Nucleus accumbens (tissue), 56 donors: ENCODE results near the gene MRPL47.

Source experiments
- DNase-seq, 56 donors: peaks; one replicate each; lab custom pipeline; 2025; lab: John Stamatoyannopoulos, UW

The MRPL47 gene

DNA sequence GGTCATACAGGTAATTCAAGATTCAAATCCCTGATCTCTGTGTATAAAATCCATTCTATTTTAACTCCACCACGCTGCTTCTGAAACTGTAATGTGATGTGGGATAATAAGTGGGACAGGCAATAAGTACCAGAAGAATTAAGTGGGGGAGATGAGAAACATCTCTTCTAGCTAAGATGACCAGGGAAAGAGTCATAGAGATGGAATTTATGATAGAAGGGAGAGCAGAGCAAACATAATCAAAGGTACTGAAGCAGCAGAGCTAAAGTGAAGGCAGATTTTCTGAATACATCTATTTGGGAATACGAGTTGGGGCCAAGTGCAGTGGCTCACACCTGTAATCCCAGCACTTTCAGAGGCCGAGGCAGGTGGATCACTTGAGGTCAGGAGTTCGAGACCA lies 4.9 kb downstream of the MRPL47 start:
- DNase-seq: no peak

DNA sequence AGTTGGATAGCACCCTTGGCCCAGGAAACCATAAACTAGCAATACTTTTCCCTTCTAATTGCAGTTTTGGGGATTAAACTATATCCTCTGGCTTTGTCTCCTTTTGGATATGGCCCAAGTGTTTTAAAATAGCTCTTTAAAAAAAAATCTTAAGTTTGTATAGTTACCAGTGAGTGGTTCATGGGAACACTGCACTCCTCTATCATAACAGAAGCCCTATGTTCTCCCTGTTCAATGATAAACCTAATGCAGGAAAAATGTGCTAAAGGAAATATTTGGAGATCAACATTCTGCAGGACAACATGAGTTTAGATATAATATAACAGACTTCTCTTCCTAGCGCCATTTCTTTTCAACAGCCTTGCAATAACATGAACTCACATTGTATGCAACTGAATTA lies 13.1 kb downstream of the MRPL47 start:
- DNase-seq: no peak

DNA sequence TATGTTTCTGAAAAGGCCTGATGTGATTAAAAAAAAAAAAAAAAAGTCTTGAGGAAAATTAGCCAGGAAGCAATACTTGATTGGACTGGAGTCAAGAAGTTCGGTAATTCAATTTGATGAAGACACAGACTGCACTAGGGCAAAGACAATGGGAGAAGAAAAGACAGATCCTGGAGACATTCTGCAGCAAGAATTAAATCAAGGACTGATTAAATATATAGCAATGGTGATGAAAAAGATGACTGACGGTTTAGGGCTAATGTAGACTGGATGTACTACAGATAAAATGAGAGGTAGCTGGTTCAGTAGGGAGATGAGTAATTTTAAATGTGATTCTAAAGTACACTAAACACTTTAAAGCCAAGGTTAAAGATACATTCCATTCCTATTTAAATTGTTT lies 13.8 kb downstream of the MRPL47 start:
- DNase-seq: no peak

DNA sequence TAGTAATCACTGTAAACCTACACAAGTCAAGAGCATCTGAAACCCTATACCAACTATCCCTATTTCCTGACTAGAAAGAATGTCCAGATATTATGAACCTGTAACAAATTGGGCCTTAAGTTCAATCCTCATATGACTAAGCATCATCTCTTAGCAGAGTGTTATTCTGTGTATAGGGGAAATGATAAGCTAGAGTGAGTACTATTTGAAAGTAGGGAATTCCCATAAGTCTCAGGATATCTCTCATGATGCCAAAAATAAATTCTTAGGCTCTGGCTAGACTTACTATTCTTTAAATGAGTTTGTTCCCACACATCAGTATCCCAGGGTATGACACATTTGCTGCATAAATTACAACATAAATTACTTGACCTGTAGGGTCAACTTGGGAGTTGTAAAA lies 15.3 kb downstream of the MRPL47 start:
- DNase-seq: no peak

DNA sequence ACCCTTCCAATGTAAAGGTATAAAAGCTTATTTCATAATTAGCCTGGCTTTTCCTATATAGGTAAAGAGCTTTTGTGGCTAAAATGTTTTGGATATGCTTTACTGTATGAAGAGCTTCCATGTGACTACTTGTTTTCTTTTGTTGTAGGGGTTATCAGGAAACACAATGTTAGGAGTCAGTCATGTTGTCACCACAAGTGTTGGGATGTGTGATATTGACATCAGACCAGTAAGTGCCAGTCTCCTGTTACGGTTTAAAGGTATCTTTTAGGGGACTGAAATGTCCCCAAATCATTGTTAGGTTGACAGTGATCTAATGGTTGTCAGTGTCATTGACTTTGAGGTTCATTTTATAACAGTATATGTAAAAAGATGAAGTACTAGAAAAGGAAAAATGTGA lies 23.4 kb downstream of the MRPL47 start:
- no peak for DNase-seq

DNA sequence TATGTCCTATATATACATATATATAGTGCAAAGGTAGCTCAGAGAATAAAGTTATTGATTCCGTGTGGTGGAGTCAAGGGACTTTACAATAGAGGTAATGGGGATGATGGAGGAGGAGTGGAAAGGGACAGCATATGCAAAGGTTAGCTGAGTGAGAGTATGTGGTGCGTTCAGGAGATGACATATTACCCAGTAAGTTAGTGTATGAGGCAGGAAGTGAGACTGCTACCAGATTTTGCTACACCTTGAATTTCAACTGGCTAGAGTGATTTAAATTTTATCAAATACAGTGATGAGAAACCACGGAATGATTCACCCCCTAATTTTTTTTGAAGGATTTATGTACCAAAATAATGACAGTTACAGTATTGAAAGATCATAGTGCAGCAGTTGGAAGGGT lies 38.9 kb downstream of the MRPL47 start:
- DNase-seq: no peak

DNA sequence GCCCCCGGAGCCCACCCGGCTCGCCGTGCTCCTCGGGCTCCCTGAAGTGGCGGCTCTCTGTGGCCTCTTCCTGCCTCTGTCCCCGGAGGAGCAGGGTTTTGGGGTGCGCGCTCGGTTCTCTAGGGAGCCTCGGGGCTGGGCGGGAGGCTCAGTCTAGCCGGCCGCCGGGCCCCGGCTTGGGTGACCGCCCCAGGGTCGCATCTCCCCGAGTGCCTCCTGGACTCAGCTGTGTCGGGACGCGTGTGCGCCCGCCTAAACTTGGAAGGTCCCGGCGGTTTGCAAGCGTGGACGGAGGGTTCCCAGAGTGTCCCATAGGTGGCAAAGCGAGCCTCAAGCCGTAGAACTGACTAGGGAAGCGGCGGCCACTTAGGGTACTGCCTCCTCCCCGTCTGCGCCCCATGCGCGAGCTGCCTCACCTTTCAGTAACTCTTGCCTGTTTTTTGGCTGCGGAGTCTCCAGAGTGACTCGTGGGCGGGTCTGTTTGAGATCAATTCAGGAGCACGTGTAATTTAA lies 41.1 kb downstream of the MRPL47 start:
- DNase-seq: peak in 32 of 56 donors; percentile 13 to 60 (median 34)

DNA sequence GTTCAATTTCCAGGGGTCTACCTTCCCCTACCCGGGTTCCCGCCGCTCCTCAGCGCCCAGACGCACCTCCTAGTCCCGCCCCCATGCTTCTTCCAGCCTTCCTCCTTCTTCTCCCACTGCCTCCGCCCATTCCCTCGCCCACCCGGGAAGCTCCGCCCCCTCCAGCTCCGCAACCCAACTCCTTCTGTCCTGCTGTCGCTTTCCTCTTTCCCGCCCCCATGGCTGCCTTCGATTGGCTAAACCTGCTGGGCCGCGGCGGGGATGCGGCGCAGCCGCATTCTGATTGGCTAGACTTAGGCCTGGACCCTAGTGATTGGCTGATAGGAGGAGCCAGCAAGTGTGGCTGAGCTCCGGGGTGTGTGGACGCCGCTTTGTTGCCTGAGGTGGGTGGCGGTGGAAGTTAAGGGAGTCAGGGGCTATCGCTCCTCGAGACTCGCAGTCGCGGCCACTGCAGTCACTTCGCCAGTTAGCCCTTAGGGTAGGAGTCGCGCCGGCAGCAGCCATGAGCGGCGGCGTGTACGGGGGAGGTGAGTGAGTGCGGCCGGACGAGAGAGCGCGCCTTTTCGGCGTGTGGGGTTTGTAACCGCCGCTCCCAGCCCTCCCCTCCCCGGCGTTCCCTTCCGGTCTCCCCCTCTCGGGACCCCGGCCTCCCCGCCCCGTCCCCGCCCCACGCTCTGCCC lies 41.7 kb downstream of the MRPL47 start, which contains the start of gene ACTL6A:
Gene ACTL6A (plus strand): TSS at position 336 of the 680 bp plus-strand sequence. CDS start 167 bp downstream, at position 503.
- peak; percentile 85 to 100 (median 99) for DNase-seq

DNA sequence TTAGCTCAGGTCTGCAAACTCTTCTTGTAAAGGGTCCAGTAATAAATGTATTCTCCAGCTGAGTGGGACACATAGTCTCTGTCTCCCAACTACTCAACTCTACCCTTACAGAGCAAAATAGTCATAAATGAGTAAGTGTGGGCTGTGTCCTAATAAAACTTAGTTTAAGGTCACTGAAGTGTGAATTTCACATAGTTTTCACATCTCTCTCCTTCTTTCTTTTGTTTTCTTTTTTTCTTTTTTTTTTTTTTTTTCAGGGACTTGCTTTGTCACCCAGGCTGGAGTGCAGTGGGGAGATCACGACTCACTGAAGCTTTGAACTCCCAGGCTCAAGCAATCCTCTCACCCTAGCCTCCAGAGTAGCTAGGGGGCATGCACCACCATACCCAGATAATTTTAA lies 43.6 kb downstream of the MRPL47 start:
- no peak for DNase-seq

DNA sequence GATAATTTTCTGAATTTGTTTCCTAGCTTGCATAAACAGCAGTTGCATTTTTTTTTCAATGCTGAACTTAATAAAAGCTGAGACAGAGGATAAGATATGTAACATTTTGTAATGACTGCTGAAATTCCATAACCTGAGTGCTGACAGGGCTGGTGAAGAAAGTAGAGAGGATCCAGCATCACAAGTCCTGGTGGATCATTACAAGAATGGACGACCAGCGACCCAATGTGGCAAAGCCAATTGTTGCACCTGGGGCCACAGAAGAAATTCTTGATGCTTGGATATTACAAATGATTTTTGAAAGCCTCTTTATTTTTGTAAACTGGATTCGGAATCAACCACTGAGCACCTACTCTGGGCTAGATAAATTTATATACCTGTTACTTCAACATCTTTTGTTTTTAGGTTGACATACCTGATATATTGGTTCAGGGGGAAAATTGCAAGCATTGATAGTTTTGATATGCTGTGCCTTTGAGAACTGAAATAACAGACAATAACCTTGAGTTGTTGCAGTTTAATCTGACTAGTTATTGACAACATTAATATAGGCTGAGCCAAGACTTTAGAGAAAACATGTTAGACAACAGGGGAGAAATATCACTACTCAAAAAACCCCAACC lies 45.6 kb downstream of the MRPL47 start:
- peak in 46 of 56 donors; percentile 1 to 81 (median 36) for DNase-seq

DNA sequence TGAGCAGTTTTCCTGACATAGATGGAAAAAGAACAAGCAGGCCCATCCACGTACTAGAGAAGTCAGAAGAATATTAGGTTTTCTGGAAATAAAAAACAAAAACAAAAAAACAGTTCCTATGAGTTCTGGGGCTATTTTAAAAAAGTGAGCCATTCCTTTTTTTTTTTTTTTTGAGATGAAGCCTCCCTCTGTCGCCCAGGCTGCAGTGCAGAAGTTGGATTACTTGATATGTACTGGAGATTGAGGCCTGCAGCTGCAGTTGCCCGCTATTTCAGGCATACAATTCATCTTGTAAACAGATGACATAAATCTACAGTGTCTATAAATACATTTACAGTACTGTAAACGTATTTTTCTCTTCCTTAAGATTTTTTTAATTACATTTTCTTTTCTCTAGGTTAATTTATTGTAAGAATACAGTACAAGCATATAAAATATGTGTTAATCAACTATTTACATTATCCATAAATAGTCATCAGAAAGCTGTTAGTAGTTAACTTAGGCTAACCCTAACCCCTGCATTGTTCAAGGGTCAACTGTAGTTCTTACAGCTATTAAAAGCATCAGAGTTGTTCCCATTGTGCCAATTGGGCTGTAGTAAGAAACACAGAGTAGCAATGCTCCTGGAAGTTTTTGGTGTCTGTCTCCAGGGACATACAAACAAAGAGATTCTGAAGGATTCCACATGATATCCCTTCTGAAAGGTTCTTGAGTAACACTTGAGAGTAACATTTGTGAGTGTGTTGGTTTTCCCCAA lies 52.9 kb downstream of the MRPL47 start:
- no peak for DNase-seq

DNA sequence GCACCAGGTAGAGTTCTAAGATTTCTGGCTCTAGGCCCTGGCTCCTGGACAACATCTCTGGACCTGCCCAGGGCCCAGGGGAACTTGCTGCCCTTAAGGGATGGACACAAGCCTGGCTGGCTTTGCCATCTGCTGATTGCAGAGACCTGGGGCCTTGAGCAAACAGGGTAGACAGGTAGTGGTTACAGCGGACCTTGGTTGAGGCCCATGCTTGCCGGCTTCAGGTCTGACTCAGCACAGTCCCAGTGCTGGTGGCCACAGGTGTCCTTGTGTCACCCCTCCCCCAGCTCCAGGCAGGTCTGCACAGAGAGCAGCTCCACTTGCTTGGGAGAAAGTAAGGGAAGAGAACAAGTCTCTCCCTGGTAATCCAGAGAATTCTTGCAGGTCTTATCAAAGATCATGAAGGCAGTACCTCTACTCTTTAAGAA lies 57.6 kb downstream of the MRPL47 start:
- no peak for DNase-seq

DNA sequence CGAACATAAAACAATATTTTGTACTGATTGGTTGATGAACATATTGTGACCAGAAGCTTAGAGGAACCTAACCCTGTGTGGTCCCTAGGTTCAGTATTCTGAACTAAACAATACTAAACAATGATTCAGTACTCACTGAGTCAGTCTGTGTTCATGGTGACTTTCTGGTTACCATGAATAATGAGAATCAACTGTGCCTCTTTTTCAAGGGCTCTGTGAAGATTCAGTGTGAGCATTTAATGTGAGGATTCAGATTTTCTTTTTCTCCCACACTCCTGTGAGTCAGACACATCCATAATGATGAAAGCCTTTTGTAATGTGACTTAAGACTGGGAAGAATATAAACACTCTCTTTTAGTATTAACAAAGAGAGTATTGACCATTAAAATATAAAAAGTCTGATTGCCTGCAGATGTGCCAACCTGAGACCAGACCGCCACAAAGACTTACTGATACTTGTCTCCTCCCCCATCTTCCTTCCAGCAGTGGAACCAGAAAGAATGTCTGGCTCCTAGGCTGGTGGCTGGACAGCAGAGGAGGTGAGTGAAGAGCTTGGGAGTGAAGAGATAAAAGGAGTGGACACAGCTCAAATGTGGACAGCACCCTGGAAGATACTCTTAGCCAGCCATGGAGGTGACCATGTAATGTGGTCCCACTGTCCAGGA lies 59.3 kb downstream of the MRPL47 start:
- peak in 1 of 56 donors; percentile 8 for DNase-seq

DNA sequence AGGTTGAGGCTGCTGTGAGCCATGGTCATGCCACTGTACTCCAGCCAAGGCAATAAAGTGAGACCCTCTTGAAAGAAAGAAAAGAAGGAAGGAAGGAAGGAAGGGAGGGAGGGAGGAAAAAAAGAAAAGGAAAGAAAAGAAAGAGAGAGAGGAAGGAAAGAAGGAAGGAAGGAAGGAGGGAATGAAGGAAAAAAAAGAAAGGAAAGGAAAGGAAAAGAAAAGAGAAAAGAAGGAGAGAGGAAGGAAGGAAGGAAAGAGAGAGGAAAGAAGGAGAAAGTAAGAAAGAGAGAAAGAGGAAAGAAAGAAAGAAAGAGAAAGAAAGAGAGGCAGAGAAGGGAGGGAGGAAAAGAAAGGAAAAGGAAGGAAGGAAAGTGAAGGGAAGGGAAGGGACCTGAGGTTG lies 62.1 kb downstream of the MRPL47 start:
- no peak for DNase-seq

DNA sequence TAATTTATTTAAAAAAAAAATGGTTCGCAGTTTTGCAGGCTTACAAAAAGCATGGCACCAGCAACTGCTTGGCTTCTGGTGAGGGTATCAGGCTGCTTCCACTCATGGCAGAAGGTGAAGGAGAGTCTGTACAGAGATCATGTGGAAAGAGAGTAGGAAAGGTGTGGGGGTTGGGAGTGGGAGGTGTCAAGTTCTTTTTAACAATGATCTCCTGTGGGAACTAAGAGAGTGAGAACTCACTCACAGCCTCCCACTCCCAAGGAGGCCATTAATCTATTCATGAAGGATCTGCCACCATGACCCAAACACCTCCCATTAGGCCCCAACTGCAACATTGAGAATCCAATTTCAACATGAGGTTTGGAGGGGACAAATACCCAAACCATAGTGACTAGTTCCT lies 62.8 kb downstream of the MRPL47 start:
- no peak for DNase-seq

DNA sequence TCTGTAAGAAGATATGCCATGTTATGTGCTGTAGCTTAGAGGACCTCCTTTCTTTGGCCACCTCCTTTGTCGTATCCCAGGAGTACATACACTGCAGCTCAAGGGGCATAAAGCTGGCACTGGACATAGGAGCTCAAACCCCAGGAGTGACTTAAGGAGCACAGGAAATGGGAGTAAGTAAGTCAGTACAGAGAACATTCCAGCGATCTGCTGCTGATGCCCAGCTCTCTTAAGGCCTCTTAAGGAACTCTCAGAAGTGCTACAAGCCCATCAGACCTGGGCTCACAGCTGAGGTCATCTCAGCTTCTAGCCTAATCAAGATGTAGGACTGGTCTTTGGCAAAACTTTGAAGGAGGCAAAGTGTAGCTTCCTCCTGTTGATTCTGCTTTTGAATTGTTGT lies 63.3 kb downstream of the MRPL47 start:
- DNase-seq: no peak
